Bronchial epithelial cell (primary cell): ENCODE results near the gene ZNF516. TPM values are rescaled to one million over a fixed set of nuclear protein-coding genes. Genes with fewer than 3 reads are reported as not detected.

Experiments
- DNase-seq: peaks from one replicate; pipeline ENCODE4 v3.0.0-alpha.2; 2010; ENCODE audit warnings: low read depth
- FAIRE-seq: peaks from 2 replicates; lab custom pipeline; 2011; peaks lifted over from hg19 to GRCh38; lab: Jason Lieb, UNC
- H3K27me3 ChIP-seq: 2 replicates; pipeline ENCODE4 v1.5.1; 2011; ENCODE audit warnings: low read length; ENCODE audit not compliant: control insufficient read depth, insufficient read depth
- H3K36me3 ChIP-seq: 2 replicates; pipeline ENCODE4 v1.5.1; 2011; ENCODE audit warnings: low read length; ENCODE audit not compliant: control insufficient read depth, insufficient read depth
- H3K4me3 ChIP-seq: 2 replicates; pipeline ENCODE4 v1.5.1; 2011; ENCODE audit warnings: mild to moderate bottlenecking, low read depth, low read length, control low read depth
- total RNA-seq: library from RNA; depleted of rRNA; stranded (reverse); fragments of >200 nt; gene quantifications from 2 replicates; pipeline ENCODE4 v1.2.1, GENCODE V29; 2014
- TF ChIP-seq, protein P1 (sequence below): IDR thresholded peaks from 2 replicates; pipeline ENCODE4 v1.5.1; 2011; ENCODE audit warnings: mild to moderate bottlenecking, moderate library complexity, low read length, control low read depth, inconsistent platforms; ENCODE audit not compliant: insufficient read depth, severe bottlenecking

ZNF516 gene
- total RNA-seq, 1 donor from 2014 or later, result 16.6 TPM

GRCh38 chr18:76382275-76382674 lies 112.8 kb downstream of the ZNF516 start:
- Histone ChIP-seq H3K27me3 (no peaks in the 10 kb centered on the region), H3K4me3 (no peak overlapping the region), H3K36me3 (peaks cover 6% of the 10 kb centered on the region)
- TF ChIP-seq, protein P1, sequence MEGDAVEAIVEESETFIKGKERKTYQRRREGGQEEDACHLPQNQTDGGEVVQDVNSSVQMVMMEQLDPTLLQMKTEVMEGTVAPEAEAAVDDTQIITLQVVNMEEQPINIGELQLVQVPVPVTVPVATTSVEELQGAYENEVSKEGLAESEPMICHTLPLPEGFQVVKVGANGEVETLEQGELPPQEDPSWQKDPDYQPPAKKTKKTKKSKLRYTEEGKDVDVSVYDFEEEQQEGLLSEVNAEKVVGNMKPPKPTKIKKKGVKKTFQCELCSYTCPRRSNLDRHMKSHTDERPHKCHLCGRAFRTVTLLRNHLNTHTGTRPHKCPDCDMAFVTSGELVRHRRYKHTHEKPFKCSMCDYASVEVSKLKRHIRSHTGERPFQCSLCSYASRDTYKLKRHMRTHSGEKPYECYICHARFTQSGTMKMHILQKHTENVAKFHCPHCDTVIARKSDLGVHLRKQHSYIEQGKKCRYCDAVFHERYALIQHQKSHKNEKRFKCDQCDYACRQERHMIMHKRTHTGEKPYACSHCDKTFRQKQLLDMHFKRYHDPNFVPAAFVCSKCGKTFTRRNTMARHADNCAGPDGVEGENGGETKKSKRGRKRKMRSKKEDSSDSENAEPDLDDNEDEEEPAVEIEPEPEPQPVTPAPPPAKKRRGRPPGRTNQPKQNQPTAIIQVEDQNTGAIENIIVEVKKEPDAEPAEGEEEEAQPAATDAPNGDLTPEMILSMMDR, result no peak
- DNase-seq (no peak), FAIRE-seq (no peak)

DNA sequence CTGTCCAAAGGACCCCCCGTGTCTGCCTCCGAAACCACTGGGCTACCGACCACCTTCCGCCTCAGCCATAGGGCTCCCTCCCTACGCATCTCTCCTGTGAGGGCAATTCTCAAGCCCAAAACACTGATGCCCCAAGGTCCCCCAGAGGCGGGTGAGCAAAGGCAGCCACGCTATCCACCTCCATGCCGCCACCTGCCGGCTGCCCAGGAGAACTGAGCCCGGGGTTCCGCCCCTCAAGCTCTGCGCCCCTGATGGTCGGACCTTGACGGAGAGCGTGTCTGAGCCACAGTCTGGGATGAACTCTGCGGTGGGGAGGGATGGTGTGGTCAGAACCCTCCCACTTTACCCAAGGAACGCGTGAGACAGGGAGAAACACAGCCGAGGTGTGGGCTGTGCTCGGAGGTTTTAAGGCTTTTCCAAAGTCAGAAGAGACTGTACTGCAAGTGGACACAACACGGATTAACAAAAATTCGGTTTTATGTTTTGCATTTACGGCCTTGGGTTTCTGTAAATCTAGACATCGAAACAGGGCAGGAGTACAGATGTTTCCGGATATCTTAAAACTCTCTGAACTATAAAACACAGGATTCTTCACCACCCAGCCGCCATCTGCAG lies 114.1 kb downstream of the ZNF516 start:
- peaks cover 6% of the 10 kb centered on the region for H3K36me3 ChIP-seq
- DNase-seq (no peak), FAIRE-seq (no peak)
- TF ChIP-seq, protein P1, result peak; percentile 59
- no peak overlapping the region for H3K4me3 ChIP-seq
- H3K27me3 ChIP-seq, result no peaks in the 10 kb centered on the region

GRCh38 chr18:76380127-76380729 lies 114.8 kb downstream of the ZNF516 start:
- peaks cover 6% of the 10 kb centered on the region for H3K36me3 ChIP-seq
- FAIRE-seq, result no peak
- H3K27me3 ChIP-seq, result no peaks in the 10 kb centered on the region
- TF ChIP-seq, protein P1, result no peak
- H3K4me3 ChIP-seq, result no peak overlapping the region
- no peak for DNase-seq

DNA sequence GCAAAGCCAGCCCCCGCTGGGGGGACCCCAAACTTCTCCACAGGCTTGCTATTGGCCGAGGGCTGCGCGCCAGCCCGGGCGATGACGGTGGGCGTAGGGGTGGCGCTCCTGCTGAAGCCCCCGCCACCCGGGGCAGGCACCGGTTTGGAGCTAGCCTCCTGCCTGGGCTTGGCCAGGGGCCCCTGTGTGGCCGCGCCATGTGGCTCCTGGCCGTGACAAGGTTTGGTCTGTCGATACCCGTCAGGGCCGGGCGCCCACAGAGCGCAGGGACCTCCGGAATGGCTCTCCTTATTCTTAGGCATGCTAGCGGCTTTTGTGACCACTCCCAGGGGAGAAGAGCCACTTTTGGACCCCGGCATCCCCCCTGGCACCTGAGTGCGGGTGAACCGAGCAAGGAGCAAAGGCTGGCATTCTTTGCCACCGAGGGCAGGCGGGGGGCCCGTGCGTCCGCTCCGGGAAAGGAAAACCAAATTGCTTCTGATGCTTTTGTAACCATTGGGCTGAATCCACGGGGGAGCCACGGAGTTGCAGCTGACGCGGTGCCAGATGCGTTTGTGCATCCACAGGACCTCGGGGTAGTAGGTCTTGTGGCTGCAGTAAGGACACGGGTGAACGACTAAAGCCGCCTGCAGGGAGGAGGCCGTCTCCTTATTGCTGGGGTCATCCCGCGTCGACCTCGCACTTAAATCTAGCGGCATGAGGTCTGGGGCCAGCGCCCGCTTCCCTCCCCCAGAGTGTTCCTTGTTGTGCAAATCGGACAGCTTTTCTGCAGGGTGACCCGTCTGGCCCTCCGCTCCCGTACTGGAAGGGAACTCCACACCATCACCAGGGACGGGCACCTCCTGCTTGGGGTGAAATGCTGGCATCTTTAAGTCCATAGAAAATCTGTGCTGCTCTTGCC lies 115.6 kb downstream of the ZNF516 start:
- TF ChIP-seq, protein P1, result no peak
- no peak for FAIRE-seq
- DNase-seq, result no peak
- Histone ChIP-seq H3K4me3 (no peak overlapping the region), H3K36me3 (peaks cover 6% of the 10 kb centered on the region), H3K27me3 (no peaks in the 10 kb centered on the region)

DNA sequence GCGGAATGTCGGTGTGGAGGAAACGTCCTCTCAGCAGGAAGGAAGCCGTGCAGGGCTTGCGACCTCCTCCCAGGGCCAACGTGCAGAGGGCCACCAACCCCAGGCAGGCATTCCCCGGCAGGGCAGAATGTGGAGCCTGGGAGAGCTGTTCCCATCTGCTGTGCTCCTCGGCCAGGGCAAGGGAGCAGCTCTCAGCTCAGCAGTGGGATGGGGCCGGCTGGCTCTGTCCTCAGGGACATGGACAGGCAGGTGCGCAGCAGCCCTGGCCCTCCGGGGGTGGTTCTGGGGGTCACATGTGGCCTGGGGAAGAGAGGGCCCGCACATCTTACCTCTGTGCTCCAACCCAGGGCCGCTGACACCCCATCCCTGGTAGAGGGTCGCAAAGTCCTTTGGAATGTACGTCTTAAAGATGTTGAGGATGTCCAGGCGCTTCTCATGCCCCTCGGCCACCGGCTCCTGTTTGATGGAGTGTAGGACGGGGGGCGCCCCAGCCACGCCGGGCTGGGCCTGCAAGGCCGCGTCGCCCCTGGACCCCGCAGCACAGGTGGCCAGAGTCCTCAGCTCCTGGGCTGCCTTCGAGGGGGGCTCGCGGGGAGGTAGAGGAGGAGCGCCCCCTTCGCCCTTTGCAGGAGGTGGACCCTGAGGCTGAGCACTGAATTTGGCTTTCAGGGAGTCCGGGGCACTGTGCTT lies 116.4 kb downstream of the ZNF516 start:
- FAIRE-seq, result no peak

More for the DNA sequence above, 116.4 kb downstream of the ZNF516 start:
- Histone ChIP-seq H3K36me3 (peaks cover 6% of the 10 kb centered on the region), H3K27me3 (no peaks in the 10 kb centered on the region), H3K4me3 (no peak overlapping the region)
- no peak for DNase-seq
- TF ChIP-seq, protein P1, result no peak
